Cerebellar cortex (tissue), 1 donor: ENCODE measurements around the gene TIPARP.
A peak's percentile ranks its signal among the peaks of the same experiment; 100 is the strongest.
"Not testable (repeated sequence)": the region's sequence is repeated elsewhere in the genome, so short reads cannot be mapped to it uniquely, and the experiment has no call there.

Experiments used
- DNase-seq: peaks from one replicate; pipeline ENCODE4 v3.0.0-alpha.2; 2015; ENCODE audit warnings: low spot score

TIPARP gene

DNA sequence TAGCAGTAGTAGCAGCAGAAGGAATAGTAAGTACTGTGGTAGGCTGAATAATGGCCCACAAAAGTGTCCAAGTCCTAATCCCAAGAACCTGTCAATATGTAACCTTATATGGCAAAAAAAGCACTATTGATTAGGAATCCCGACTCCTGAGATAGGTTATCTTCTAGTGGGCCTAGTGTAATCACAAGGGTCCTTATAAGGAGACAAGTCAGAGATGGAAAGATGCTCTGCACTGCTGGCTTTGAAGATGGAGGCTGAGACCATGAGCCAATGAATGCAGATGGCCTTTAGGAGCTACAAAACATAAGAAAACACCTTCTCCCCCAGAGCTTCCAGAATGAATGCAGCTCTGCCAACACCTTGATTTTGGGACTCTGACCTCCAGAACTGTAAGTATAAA is 36.0 kb downstream of the TIPARP start:
- DNase-seq: no peak

DNA sequence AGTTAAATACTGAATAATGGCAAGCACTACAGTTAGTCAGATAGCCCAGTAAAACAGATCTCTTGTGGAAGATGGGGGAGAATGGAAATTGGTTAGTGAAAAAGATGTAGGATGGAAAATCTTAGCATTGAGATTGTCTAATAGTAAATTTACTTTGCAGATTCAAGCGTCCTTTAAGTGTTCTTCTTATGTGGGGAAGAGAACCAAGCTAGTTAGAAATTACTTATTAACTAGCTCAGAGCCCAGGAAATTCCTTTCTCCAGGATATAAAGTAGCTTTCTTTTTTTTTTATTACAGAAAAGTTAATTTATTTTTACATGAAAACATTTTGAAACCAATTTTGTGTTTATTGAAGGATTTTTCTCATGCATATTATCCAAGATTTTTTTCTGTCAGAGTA is 36.7 kb downstream of the TIPARP start:
- no peak for DNase-seq

DNA sequence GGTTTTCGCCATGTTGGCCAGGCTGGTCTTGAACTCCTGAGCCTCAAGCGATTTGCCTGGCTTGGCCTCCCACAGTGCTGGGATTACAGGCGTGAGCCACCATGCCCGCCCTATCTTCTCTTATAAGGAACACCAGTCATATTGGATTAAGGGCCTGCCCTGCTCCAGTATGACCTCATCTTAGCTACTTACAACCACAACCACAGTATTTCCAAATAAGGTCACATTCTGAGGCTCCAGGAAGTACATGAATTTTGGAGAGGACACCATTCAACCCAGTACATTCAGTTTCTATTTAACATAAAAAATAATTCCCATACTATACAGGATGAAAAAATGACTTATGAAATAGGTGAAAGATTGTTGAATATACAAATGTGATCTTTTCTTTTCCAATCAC is 37.6 kb downstream of the TIPARP start:
- not testable (repeated sequence) for DNase-seq

DNA sequence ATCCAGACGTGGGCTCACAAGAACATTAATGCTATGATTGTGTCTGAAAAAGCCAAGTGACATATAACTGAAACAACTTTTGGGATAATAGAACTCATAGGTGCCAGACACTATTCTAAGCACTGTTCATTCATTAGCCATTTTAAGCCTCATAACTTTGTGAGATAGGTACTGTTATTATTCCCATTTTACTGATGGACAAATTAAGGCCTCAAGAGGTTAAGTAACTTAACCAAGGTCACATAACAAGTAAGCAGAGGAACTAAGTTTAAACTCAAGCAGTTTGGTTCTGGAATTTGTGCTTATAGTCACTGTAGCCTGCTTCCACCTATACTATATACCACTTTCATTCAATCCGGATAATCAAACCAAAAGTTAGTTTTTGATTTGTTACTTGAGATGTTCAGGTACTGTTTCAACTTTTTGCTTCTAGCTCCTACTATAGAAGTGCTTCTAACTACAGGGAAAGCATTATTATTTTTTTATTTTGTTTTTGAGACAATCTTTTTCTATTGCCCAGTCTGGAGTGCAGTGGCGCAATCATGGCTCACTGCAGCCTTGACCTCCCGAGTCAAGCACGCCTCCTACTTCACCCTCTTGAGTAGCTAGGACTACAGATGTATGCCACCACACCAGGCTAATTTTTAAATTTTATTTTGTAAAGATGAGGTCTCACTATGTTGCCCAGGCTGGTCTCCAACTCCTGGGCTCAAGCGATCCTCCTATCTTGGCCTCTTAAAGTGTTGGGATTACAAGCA is 41.9 kb downstream of the TIPARP start:
- DNase-seq: no peak

DNA sequence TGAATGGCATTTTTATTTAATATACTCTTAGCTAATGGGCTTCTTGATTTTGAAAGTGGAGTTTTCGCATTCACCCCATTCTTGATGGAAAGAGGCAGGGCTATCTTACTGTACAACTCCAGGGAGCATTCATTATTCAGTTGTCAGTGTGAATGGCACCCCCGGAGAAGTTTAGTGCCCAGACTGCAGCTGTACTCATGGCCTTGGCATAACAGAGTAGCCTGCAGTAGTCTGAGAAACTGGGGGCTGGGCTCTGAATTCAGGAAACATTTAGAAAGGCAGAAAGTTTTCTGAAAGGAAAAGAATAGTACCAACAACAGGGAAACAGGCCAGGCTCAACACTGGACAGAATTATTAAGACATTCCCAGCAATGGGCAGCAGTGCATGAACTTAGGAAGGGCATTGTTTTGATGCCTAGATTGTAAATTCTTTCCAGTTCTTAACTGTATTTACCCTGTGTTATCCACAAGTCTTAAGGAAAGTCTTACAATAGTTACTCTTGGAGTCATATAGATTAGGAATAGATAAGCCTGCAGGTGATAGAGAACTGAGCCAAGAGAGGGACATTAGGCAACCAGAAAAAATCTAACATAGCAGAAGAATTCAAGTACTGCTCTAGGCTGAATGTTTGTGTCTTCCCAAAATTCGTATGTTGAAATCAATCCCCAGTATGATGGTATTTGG is 44.4 kb downstream of the TIPARP start:
- DNase-seq: no peak

DNA sequence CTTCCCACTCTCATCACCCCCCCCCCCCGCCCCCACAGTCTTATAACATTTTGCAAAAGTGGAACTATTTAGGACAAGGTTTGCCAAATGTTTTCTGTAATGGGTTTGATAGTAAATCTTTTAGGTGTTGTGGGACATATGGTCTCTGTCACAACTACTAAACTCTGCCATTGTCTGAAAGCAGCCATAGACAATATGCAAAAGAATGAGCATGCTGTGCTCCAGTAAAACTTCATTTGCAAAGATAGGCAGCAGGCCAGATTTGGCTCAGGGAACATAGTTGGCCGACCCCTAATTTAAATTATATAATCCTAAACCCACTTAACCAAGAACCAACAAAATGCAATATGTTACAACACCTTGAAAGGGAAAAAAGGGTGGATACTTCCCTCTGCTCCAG is 46.4 kb downstream of the TIPARP start:
- DNase-seq: peak; percentile 8

DNA sequence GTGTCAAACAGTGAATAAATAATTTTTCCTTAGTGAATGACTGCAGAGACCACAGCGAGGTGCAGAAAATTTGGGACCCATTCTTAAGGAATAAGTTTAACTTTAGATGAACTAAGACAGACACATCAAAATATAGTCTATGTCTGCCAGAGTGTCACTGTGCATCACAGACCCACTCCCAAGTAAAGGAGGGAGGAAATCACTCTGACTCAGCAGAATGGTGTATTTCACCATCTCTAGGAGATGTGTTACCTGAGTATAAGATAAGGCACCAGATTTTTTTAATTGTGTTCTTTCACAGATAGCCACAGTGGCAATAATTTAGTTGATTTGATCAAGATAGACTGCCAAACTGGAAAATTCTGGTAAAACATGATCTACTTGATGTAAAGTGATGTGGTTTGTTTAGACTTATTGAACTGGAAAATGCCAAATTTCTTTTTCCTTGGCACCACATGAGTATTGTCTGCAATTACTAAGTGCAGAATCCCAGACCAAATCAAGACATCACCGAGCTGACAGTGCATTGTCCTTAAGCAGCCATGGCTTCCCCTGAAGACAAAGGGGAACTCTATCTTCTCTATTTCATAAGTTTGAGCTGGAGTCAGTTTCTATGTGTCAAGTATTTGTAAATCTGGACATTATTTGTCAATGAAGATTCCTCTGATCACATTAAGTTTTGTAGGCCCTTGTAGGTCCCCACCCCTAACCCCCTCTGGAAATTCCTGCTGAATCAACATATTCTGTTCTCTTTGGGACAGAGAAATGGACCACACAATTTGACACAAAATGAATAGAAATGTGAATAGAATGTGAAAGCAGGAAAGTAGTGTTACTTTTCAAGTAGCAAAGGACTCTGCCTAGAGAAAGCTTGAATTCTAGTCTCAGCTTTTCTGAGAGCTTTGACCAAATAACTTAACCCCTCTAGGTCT is 47.6 kb downstream of the TIPARP start:
- no peak for DNase-seq

DNA sequence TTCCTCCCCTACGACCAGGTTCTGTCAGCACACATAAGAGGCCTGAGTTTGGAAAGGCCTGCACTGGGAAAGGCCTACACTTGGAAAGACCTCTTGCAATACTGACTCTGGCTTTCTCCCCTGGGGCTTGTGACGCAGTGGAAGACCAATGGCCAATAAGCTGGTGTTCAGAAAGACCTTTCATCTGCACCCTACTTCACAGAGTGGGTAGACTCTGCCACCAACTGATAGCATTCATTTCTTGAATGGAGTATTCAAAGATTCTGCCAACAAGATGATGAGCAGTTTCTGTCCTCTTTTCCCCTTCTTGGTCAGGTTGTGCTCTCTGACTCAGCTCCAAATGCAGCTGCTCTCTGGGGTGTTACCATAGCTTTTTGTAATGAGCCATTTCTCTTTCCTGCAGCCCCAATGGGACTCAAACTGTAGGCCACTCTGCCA is 48.8 kb downstream of the TIPARP start:
- no peak for DNase-seq

DNA sequence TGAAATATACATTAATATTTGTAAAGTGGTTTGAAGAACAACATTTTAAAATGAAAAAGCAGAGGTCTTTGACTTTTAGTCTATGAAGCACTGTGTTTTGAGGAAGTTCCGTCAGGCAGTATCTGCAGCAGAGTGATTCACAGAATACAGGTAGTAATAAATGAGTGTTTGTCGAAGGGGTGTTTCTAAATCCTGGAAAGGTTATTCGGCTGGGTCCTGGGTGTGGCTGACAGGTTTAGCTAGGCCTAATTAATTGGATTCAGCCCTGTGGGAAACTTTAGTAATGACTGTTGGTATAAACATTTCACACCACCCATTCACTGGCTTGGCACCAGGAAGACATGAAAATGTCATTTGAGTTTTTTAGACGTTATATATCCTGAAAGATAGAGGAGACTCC is 51.3 kb downstream of the TIPARP start:
- DNase-seq: no peak

DNA sequence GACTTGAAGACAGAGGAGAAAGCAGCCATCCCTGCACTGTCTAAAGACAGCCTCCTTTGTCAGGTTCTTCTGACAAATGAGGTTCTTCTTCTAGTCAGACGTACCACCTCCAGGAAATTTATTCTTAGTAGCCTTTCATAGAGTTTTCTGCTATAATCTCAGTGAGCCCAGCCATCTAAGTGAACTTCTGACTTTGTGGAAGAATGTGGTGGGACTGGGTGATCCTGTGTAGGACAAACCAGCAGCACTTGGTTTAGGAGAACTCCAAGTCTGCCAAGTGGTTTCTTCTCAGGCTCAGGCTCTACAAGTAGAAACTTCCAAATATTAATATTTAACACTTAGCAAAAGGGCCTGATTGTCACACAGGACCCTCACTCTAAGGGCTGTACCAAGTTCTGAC is 52.1 kb downstream of the TIPARP start:
- no peak for DNase-seq

DNA sequence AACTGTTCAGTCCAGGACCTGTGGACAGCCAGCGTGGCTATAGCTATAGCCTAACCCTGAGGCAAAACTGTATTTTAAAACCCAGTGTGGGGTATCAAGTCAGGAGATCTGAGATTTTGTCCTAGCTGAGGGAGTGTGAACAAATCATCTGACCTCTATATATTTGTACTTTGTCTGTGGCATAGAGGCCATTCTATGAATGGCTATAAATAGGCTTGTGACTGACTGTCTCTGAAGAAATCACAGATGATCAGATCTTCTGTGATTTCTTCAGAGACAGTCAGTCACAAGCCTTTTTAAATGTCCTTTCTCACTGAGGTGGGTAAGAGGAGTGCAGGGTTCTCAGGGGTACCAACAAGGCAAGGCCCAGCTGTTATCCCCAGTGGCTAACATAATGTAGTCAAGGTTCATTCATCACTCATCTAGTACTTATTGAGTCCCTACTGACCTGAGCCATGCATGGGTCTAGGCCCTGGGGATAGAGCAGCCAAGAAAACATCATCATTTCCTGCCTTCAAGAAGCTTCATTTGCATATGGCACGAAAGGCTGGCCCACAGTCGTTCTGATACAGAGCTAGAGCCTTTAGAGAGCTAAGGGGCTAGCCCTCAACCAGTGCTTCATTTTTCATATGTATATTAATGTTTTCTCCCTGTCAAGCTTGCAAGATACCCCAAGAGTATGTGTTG is 53.3 kb downstream of the TIPARP start:
- no peak for DNase-seq

DNA sequence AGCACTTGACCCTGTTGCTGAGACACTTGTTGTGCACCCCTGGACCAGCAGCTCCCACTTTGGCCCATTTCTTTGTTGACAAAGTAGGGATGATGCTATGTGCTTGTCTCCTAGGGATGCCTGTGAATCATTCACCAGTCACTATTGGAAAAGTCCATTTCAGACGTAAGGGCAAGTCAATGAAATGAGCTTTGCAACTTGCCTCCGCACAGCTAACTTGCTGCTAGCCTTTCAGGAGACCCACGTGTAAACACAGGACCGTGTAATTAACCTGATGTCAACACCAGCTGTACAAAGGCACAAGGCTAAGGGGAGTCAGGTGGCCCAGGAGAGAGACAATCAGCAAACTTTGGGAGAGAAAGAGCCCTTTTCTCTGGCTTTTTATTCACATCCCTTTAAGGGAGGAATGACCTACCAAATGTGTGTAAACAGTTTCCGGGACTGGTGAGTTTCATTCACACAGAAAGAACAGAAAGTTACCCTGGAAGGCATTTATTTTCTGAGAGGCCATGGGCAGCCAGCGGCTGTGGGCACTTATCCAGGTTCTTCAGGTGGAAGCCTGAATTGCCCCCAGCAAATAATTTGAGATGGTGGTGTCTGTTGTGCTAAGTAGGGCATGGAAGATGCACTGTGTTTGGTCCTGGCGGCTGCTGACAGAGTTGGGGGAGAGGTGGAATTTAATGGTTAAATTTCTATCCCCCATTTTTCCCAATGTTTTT is 54.0 kb downstream of the TIPARP start:
- no peak for DNase-seq

DNA sequence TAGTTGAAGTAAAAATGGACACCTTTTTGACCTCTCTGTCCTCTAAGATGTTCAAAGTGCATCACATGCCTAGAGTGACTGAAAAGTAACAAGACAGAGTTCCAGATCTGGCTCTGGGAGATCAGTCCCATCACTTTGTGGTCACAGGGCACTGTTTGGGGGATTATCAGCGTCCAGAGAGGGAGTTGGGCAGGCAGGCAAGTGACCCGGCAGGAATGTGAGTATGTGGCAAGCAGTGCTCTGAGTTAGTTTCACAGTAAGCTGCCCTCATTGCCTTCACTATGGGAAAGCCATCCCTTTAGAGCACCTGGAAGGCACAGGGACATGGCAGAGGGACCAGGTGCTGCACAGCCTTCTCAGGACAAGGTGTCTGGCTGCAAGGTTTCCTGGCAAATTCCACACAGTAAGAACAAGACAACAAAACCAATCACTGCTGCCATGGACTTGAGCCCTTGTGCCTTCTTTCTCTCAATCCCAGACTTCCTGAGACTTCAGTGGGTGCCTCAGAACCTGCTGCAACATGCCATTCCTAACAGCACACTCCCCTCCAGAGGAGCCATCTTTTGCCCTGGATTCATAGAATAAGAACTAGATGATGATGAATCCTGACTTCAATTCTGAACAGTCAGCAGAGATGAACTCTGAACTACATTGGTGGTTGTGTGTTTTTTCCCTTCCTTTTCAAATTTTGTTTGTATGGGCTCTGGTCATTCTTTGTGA is 55.2 kb downstream of the TIPARP start:
- no peak for DNase-seq

DNA sequence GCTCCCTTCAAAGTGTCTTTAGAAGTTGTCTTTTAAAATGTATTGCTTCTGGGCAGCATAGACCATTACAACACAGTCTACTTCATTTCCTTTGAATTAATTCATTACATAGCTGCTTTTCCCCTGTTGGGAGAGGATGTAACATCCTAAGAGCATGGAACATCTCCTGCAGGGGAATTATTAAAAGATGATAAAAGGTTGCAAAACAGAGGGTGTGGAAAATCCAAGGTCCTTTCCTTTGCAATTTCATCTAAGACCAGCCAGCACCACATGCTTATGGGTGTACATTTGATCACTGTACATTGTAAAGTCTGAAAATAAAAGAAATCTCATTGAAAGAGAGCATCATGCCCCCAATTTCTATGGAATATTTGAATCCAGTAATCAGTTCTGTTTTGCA is 57.4 kb downstream of the TIPARP start:
- DNase-seq: no peak

DNA sequence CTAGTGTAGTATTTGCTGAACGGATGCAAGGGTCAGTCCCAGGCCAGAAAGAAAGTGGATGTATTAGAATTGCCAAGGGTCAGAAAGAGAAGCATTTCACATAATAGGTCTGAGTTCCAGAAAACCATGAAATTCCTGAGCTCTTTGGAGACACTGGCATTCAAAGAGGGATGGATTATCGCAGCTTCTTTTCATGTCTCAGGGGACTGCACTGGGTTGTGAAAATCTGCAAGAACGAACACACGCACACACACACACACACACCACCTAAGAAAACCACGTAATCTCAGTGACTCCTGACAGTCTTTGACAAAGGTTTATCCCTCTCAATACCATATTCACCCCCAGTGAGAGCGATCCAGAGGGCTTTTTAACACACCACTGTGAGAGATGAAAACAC is 57.9 kb downstream of the TIPARP start:
- no peak for DNase-seq

DNA sequence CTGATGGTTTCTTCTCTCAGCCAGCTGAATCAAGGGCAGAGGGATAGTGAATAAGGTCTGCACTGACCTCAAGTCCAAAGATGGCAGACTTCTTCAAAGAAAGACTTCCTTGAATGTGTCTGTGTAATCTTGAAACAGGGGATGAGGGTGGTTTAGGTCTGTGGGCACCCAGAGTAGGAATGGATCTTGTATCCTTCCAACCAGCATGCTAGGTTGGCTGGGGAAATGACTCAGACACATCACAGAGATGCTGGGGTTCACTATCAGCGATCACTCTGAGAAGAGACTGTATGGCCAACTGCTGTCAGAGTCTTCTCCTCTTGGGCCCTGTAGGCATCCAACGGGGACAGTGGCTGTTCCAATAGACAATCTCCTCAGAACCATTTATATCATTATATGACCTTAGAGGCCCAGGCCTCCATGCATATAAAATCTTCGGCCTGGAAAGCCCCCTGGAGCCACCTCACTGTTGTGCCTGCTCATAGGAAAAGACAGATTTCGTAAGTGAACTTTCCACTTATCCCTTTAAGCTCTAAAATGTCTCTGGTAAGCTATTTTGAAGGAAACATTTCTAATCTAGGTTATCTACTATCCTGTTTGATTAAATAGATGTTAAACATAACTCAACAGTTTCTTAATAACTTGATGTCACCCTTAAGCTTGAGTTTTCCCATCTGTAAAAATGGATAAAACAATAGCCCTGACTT is 58.5 kb downstream of the TIPARP start:
- no peak for DNase-seq

DNA sequence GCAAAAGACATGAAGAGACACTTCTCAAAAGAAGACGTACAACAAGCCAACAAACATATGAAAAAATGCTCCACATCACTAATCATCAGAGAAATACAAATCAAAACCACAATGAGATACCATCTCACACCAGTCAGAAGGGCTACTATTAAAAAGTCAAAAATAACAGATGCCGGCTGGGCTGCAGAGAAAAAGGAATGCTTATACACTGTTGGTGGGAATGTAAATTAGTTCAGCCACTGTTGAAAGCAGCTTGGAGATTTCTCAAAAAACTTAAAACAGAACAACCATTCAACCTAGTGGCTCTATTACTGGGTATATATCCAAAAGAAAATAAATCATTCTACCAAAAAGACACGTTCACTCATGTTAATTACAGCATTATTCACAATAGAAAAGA is 60.3 kb downstream of the TIPARP start:
- not testable (repeated sequence) for DNase-seq

DNA sequence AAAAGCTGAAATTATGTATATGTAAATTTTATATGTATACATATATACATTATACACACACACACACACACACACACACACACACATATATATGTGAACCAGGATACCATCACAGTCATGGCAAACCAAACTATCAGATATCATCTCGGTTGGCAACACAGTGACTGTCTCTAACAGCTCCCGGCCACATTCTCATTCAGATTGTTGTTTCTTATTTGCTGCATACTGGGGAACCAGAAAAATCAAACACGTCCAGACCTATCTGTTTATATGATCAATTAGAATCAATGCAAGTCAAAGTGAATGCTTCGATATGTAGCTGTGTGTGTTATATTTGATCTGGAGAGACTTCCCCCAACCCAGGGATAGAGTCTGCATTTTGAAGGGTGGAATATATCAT is 61.1 kb downstream of the TIPARP start:
- DNase-seq: no peak

DNA sequence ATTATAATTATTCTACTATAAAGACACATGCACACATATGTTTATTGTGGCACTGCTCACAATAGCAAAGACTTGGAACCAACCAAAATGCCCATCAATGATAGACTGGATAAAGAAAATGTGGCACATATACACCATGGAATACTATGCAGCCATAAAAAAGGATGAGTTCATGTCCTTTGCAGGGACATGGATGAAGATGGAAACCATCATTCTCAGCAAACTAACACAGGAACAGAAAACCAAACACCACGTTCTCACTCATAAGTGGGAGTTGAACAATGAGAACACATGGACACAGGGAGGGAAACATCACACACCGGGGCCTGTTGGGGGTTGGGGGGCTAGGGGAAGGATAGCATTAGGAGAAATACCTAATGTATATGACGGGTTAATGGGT is 62.7 kb downstream of the TIPARP start:
- DNase-seq: not testable (repeated sequence)

DNA sequence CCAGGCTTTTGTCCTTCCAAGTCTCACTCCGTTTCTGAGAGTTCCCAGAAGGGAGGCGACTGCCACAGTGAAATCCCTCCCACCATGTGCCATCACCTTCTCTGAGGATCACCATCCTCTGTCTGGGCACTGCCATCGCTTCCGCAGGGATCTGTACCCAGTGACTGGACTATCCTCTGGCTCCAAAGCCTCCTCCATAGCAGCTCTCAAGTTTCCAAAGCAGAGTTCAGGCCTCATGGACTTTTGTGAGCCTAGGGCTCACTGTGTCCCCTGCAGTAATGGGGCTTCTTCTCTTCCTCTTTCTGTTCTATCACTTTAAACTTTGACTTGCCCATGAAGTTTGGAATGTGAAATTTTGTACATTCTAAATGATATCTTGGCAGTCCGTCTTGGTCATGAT is 63.9 kb downstream of the TIPARP start:
- DNase-seq: no peak
